Esophagus (tissue), 2 donors: ENCODE results near the gene NDUFA3. TPM values are rescaled to one million over a fixed set of nuclear protein-coding genes. Genes with fewer than 3 reads are reported as not detected.
"Not testable (repeated sequence)": the region's sequence is repeated elsewhere in the genome, so short reads cannot be mapped to it uniquely, and the experiment has no call there.

Experiments used
- H3K27ac ChIP-seq, 2 donors: one replicate each; pipeline ENCODE4 v1.5.1; 2013; ENCODE audit warnings: low read depth in 2 of 2, mild to moderate bottlenecking in 2 of 2, inconsistent platforms in 1 of 2, low read length in 1 of 2, moderate library complexity in 1 of 2
- H3K27me3 ChIP-seq, 2 donors: one replicate each; pipeline ENCODE4 v1.6.1; 2013; ENCODE audit warnings: low read length in 2 of 2, control low read depth in 1 of 2, mild to moderate bottlenecking in 1 of 2; ENCODE audit not compliant: insufficient read depth in 2 of 2, control insufficient read depth in 1 of 2
- H3K36me3 ChIP-seq, 2 donors: one replicate each; pipeline ENCODE4 v1.6.1; 2013; ENCODE audit warnings: low read length in 1 of 2; ENCODE audit not compliant: control insufficient read depth in 2 of 2, insufficient read depth in 2 of 2
- H3K4me1 ChIP-seq, 2 donors: one replicate each; pipeline ENCODE4 v1.6.1; 2013; ENCODE audit warnings: low read length in 1 of 2; ENCODE audit not compliant: control insufficient read depth in 2 of 2, insufficient read depth in 2 of 2
- H3K4me3 ChIP-seq, 2 donors: one replicate each; pipeline ENCODE4 v1.5.1; 2013; ENCODE audit warnings: low read length in 2 of 2, mild to moderate bottlenecking in 2 of 2, low read depth in 1 of 2, moderate library complexity in 1 of 2
- H3K9me3 ChIP-seq, 2 donors: one replicate each; pipeline ENCODE4 v1.6.1; 2013; ENCODE audit warnings: mild to moderate bottlenecking in 2 of 2, low read depth in 1 of 2, low read length in 1 of 2, moderate library complexity in 1 of 2; ENCODE audit not compliant: control insufficient read depth in 2 of 2, insufficient read depth in 1 of 2
- WGBS, 2 donors: extraction: QIAGEN DNeasy Blood & Tissue Kit; methylation state at CpG; one replicate each; pipeline ENCODE4 v1.1.7; 2013; 5-methylcytosine and 5-hydroxymethylcytosine counted together
- polyA plus RNA-seq, 2 donors: library from polyadenylated mRNA; stranded (reverse); fragments of 200-250 nt; gene quantifications; one replicate each; pipeline ENCODE4 v1.2.3, GENCODE V29; 2013
- donor health status: healthy with polysubstance abuse.
- donor health status: Bipolar disorder and iron deficiency.

The NDUFA3 gene
- polyA plus RNA-seq, 2 donors, result 147 to 303 TPM

GRCh38 chr19:54094426-54095000 is 8.1 kb upstream of the NDUFA3 start:
- Histone ChIP-seq H3K27me3 (no peaks in the 10 kb centered on the region), H3K4me3 (no peak overlapping the region), H3K36me3 (no peaks in the 10 kb centered on the region), H3K4me1 (peaks cover 0 to 6% of the 10 kb centered on the region in 2 donors), H3K9me3 (no peaks in the 10 kb centered on the region), H3K27ac (no peak overlapping the region)
- WGBS, 2 donors, result 82 to 84% methylated on average over 17 of the region's 17 CpGs

GRCh38 chr19:54095136-54095858 is 7.4 kb upstream of the NDUFA3 start:
- Histone ChIP-seq H3K4me3 (peak overlapping the region; percentile 27 to 46), H3K27ac (no peak overlapping the region)
- 73 to 74% methylated on average over 22 of the region's 22 CpGs for WGBS, 2 donors

GRCh38 chr19:54095859-54096616 is 6.6 kb upstream of the NDUFA3 start:
- WGBS, 2 donors, result 0 to 1% methylated on average over 18 to 46 of the region's 46 CpGs
- not testable (repeated sequence) for H3K27me3 ChIP-seq, H3K9me3 ChIP-seq, H3K27ac ChIP-seq, H3K4me1 ChIP-seq, H3K36me3 ChIP-seq
- peak overlapping the region; percentile 41 to 46 for H3K4me3 ChIP-seq

More at GRCh38 chr19:54095136-54095858, 7.4 kb upstream of the NDUFA3 start:
- Histone ChIP-seq H3K4me1 (peaks cover 0 to 6% of the 10 kb centered on the region in 2 donors), H3K9me3 (no peaks in the 10 kb centered on the region), H3K27me3 (no peaks in the 10 kb centered on the region), H3K36me3 (no peaks in the 10 kb centered on the region)

- Histone ChIP-seq H3K4me1 (peaks cover 0 to 6% of the 10 kb centered on the region in 2 donors), H3K36me3 (no peaks in the 10 kb centered on the region), H3K27me3 (no peaks in the 10 kb centered on the region), H3K9me3 (no peaks in the 10 kb centered on the region), H3K27ac (peak overlapping the region in 1 of 2 donors; percentile 47), H3K4me3 (peak overlapping the region; percentile 35 to 41)
- WGBS, 2 donors, result 11% methylated on average over 14 of the region's 14 CpGs
Measured at GRCh38 chr19:54096617-54097106, 6.0 kb upstream of the NDUFA3 start.

- Histone ChIP-seq H3K4me1 (peaks cover 0 to 6% of the 10 kb centered on the region in 2 donors), H3K36me3 (no peaks in the 10 kb centered on the region), H3K27ac (no peak overlapping the region), H3K4me3 (no peak overlapping the region), H3K9me3 (no peaks in the 10 kb centered on the region), H3K27me3 (no peaks in the 10 kb centered on the region)
- 87 to 90% methylated on average over 11 to 12 of the region's 12 CpGs for WGBS, 2 donors
Measured at GRCh38 chr19:54099190-54099902, 3.3 kb upstream of the NDUFA3 start.

GRCh38 chr19:54099903-54100255 is 2.8 kb upstream of the NDUFA3 start:
- H3K9me3 ChIP-seq, H3K27ac ChIP-seq, H3K4me1 ChIP-seq, H3K4me3 ChIP-seq, H3K27me3 ChIP-seq, H3K36me3 ChIP-seq: not testable (repeated sequence)
- 75 to 79% methylated on average over 9 of the region's 9 CpGs for WGBS, 2 donors

GRCh38 chr19:54100561-54100960 is 2.1 kb upstream of the NDUFA3 start, which contains the start of gene OSCAR:
TSS of gene OSCAR (minus strand) at chr19:54100803. CDS start at chr19:54100792, 11 bp downstream.
- Histone ChIP-seq H3K9me3 (no peaks in the 10 kb centered on the region), H3K36me3 (peaks cover 0 to 2% of the 10 kb centered on the region in 2 donors), H3K4me3 (no peak within 1 kb of the TSS), H3K4me1 (peaks cover 0 to 5% of the 10 kb centered on the region in 2 donors), H3K27me3 (no peaks in the 10 kb centered on the region), H3K27ac (no peak within 1 kb of the TSS)
- WGBS, 2 donors, result 58 to 59% methylated on average over 5 of the region's 5 CpGs

GRCh38 chr19:54104998-54105715 is 2.5 kb downstream of the NDUFA3 start:
- no peaks in the 10 kb centered on the region for H3K27me3 ChIP-seq
- no peak overlapping the region for H3K4me3 ChIP-seq
- H3K27ac ChIP-seq, result no peak overlapping the region
- H3K36me3 ChIP-seq, result peaks cover 4 to 39% of the 10 kb centered on the region in 2 donors
- 80 to 85% methylated on average over 11 of the region's 11 CpGs for WGBS, 2 donors
- no peaks in the 10 kb centered on the region for H3K4me1 ChIP-seq
- H3K9me3 ChIP-seq, result no peaks in the 10 kb centered on the region

- peaks cover 4 to 43% of the 10 kb centered on the region in 2 donors for H3K36me3 ChIP-seq
- H3K9me3 ChIP-seq, result no peaks in the 10 kb centered on the region
- 91 to 94% methylated on average over 10 of the region's 10 CpGs for WGBS, 2 donors
- no peaks in the 10 kb centered on the region for H3K27me3 ChIP-seq
- H3K4me3 ChIP-seq, result no peak overlapping the region
- H3K4me1 ChIP-seq, result no peaks in the 10 kb centered on the region
- H3K27ac ChIP-seq, result no peak overlapping the region
Measured at GRCh38 chr19:54105796-54106195, 3.1 kb downstream of the NDUFA3 start.
